H1 (cell line): ENCODE results near the gene ME3. TPM values are rescaled to one million over a fixed set of nuclear protein-coding genes. Genes with fewer than 3 reads are reported as not detected.
A peak's percentile ranks its signal among the peaks of the same experiment; 100 is the strongest.

Source experiments
- CTCF ChIA-PET: fragments of 300-600 bp; sonication (Branson Sonifier 250); formaldehyde crosslinking; loops from one replicate; lab custom pipeline; 2021; ENCODE audit not compliant: partially characterized antibody; lab: Charles Lee
- POLR2A ChIA-PET: fragments of 300-600 bp; sonication (Branson Sonifier 250); formaldehyde crosslinking; loops from one replicate; lab custom pipeline; 2021; ENCODE audit warnings: inconsistent platforms; ENCODE audit not compliant: partially characterized antibody; lab: Charles Lee
- DNase-seq, 2 experiments: peaks; one replicate each; pipeline versions ENCODE4 v3.0.0 to v3.0.0-alpha.2; 2010 to 2022; ENCODE audit warnings: low spot score in 2 of 2, low read depth in 1 of 2, mixed read lengths in 1 of 2
- FAIRE-seq: peaks from 2 replicates; lab custom pipeline; 2011; peaks lifted over from hg19 to GRCh38; lab: Jason Lieb, UNC
- H2AFZ ChIP-seq: 2 replicates; pipeline ENCODE4 v1.8.1; 2012; ENCODE audit warnings: low read length, inconsistent platforms
- H2AK5ac ChIP-seq: 2 replicates; pipeline ENCODE4 v1.6.1; 2013; ENCODE audit warnings: low read depth, low read length
- H2BK120ac ChIP-seq: replicated peaks from 2 replicates; pipeline ENCODE3; 2013; ENCODE audit warnings: low read depth, low read length, inconsistent platforms
- H2BK12ac ChIP-seq: 2 replicates; pipeline ENCODE4 v1.6.1; 2013; ENCODE audit warnings: low read depth, low read length
- H2BK15ac ChIP-seq: 2 replicates; pipeline ENCODE4 v1.6.1; 2013; ENCODE audit warnings: low read length
- H2BK20ac ChIP-seq: 2 replicates; pipeline ENCODE4 v1.6.1; 2013; ENCODE audit warnings: low read length
- H2BK5ac ChIP-seq: 2 replicates; pipeline ENCODE4 v1.6.1; 2013; ENCODE audit warnings: low read depth, low read length
- H3K14ac ChIP-seq: 2 replicates; pipeline ENCODE4 v1.6.1; 2013; ENCODE audit warnings: inconsistent platforms; ENCODE audit not compliant: insufficient read length
- H3K18ac ChIP-seq: 2 replicates; pipeline ENCODE4 v1.6.1; 2013; ENCODE audit warnings: low read length; ENCODE audit errors: extremely low read depth
- H3K23ac ChIP-seq: 2 replicates; pipeline ENCODE4 v1.6.1; 2013; ENCODE audit warnings: inconsistent platforms; ENCODE audit not compliant: insufficient read length
- H3K23me2 ChIP-seq: 2 replicates; pipeline ENCODE4 v1.6.1; 2013; ENCODE audit warnings: low read depth, low read length
- H3K27ac ChIP-seq: 2 replicates; pipeline ENCODE4 v1.6.1; 2011; ENCODE audit warnings: low read depth, low read length, inconsistent platforms
- H3K27me3 ChIP-seq, 4 experiments: replicated peaks in 1 of 4; 1 replicate in 1 of 4; 2 replicates in 3 of 4; pipeline versions ENCODE4 v1.6.1 to v1.8.1; 2011 to 2013; ENCODE audit warnings: low read length in 3 of 4, mild to moderate bottlenecking in 3 of 4, inconsistent platforms in 2 of 4, mixed read lengths in 2 of 4, moderate library complexity in 1 of 4; ENCODE audit not compliant: control insufficient read depth in 3 of 4, insufficient read depth in 3 of 4; ENCODE audit errors: extremely low read depth in 1 of 4
- H3K36me3 ChIP-seq, 4 experiments: 2 replicates each; pipeline versions ENCODE4 v1.6.1 to v1.8.1; 2011 to 2013; ENCODE audit warnings: mild to moderate bottlenecking in 4 of 4, low read length in 3 of 4, moderate library complexity in 2 of 4, control low read depth in 1 of 4, inconsistent platforms in 1 of 4; ENCODE audit not compliant: insufficient read depth in 4 of 4, control insufficient read depth in 2 of 4
- H3K4ac ChIP-seq: replicated peaks from 2 replicates; pipeline ENCODE3; 2013; ENCODE audit warnings: low read length, low read depth, mixed read lengths, inconsistent platforms; ENCODE audit not compliant: insufficient read length
- H3K4me1 ChIP-seq, 4 experiments: replicated peaks in 1 of 4; 1 replicate in 1 of 4; 2 replicates in 3 of 4; pipeline versions ENCODE4 v1.6.1 to v1.8.1; 2011 to 2013; ENCODE audit warnings: low read length in 3 of 4, inconsistent platforms in 2 of 4, mixed read lengths in 1 of 4; ENCODE audit not compliant: insufficient read depth in 4 of 4, control insufficient read depth in 3 of 4
- H3K4me2 ChIP-seq, 2 experiments: 2 replicates each; pipeline versions ENCODE4 v1.6.1 to v1.8.1; 2011 to 2013; ENCODE audit warnings: low read depth in 2 of 2, low read length in 2 of 2, control low read depth in 1 of 2, inconsistent platforms in 1 of 2, mild to moderate bottlenecking in 1 of 2; ENCODE audit not compliant: insufficient read depth in 1 of 2
- H3K4me3 ChIP-seq, 4 experiments: fragments of 200-600, 300-600 bp in 1 of 4; sonication (generic), shearing (Covaris generic), sonication (Bioruptor Twin) in 1 of 4; 2 replicates each; pipeline versions ENCODE4 v1.5.1 to v1.8.1; 2011 to 2016; ENCODE audit warnings: low read length in 4 of 4, low read depth in 3 of 4, control low read depth in 2 of 4, inconsistent platforms in 2 of 4, mild to moderate bottlenecking in 2 of 4, mixed read lengths in 1 of 4, moderate library complexity in 1 of 4; ENCODE audit not compliant: insufficient read depth in 2 of 4; ENCODE audit errors: extremely low read depth in 1 of 4
- H3K56ac ChIP-seq: replicated peaks from 2 replicates; pipeline ENCODE3; 2013; ENCODE audit warnings: low read depth, mild to moderate bottlenecking, mixed read lengths, low read length, inconsistent platforms; ENCODE audit not compliant: insufficient read length
- H3K79me1 ChIP-seq: 2 replicates; pipeline ENCODE4 v1.6.1; 2013; ENCODE audit warnings: low read depth, low read length, control low read depth
- H3K79me2 ChIP-seq, 2 experiments: 2 replicates each; pipeline versions ENCODE4 v1.6.1 to v1.8.1; 2012 to 2013; ENCODE audit warnings: low read length in 2 of 2, mild to moderate bottlenecking in 2 of 2, inconsistent platforms in 1 of 2; ENCODE audit not compliant: insufficient read depth in 2 of 2, control insufficient read depth in 1 of 2
- H3K9ac ChIP-seq, 4 experiments: replicated peaks in 1 of 4; 1 replicate in 1 of 4; 2 replicates in 3 of 4; pipeline versions ENCODE4 v1.6.1 to v1.8.1; 2011 to 2013; ENCODE audit warnings: low read depth in 3 of 4, low read length in 3 of 4, control low read depth in 2 of 4, mild to moderate bottlenecking in 2 of 4, moderate library complexity in 2 of 4, inconsistent platforms in 1 of 4; ENCODE audit errors: extremely low read depth in 1 of 4
- H3K9me3 ChIP-seq, 2 experiments: 2 replicates each; pipeline versions ENCODE4 v1.6.1 to v1.8.1; 2012 to 2013; ENCODE audit warnings: mild to moderate bottlenecking in 2 of 2, moderate library complexity in 2 of 2, control low read depth in 1 of 2, inconsistent platforms in 1 of 2, low read depth in 1 of 2, low read length in 1 of 2, mixed read lengths in 1 of 2; ENCODE audit not compliant: insufficient read depth in 2 of 2
- H4K20me1 ChIP-seq, 2 experiments: replicated peaks in 1 of 2; 2 replicates each; pipeline versions ENCODE3 to v1.8.1; 2011 to 2013; ENCODE audit warnings: inconsistent platforms in 2 of 2, low read length in 2 of 2, mild to moderate bottlenecking in 1 of 2; ENCODE audit not compliant: insufficient read depth in 2 of 2, control insufficient read depth in 1 of 2
- H4K5ac ChIP-seq: 2 replicates; pipeline ENCODE4 v1.6.1; 2013; ENCODE audit warnings: low read length, low read depth, mixed read lengths, inconsistent platforms; ENCODE audit not compliant: insufficient read length
- H4K8ac ChIP-seq: 2 replicates; pipeline ENCODE4 v1.8.0; 2013; ENCODE audit warnings: mild to moderate bottlenecking, moderate library complexity, low read length, inconsistent platforms; ENCODE audit not compliant: insufficient read depth; ENCODE audit errors: extremely low read depth
- H4K91ac ChIP-seq: replicated peaks from 2 replicates; pipeline ENCODE3; 2013; ENCODE audit warnings: low read length, mixed read lengths, inconsistent platforms; ENCODE audit not compliant: insufficient read length
- CTCF ChIP-seq, 3 experiments: IDR thresholded peaks; 1 replicate in 2 of 3; 2 replicates in 1 of 3; pipeline versions ENCODE4 v1.5.1 to v1.6.1; 2011; ENCODE audit warnings: low read length in 3 of 3, mild to moderate bottlenecking in 3 of 3, inconsistent platforms in 2 of 3, low read depth in 1 of 3, moderate library complexity in 1 of 3; ENCODE audit not compliant: insufficient read depth in 1 of 3; ENCODE audit errors: control extremely low read depth in 1 of 3
- EP300 ChIP-seq, 2 experiments: IDR thresholded peaks; 1 replicate in 1 of 2; 2 replicates in 1 of 2; pipeline ENCODE4 v1.6.1; 2011 to 2012; ENCODE audit warnings: low read depth in 2 of 2, low read length in 2 of 2, mild to moderate bottlenecking in 2 of 2, borderline replicate concordance in 1 of 2, inconsistent platforms in 1 of 2, moderate library complexity in 1 of 2
- RAD21 ChIP-seq, 2 experiments: IDR thresholded peaks in 1 of 2; conservative IDR thresholded peaks in 1 of 2; 2 replicates each; pipeline ENCODE4 v1.6.1; 2011; ENCODE audit warnings: low read depth in 2 of 2, low read length in 2 of 2, improper control_type of control experiment in 1 of 2, inconsistent platforms in 1 of 2, mild to moderate bottlenecking in 1 of 2, moderate library complexity in 1 of 2
- WGBS, 2 experiments: shearing (Covaris generic) in 1 of 2; methylation state at CpG; one replicate each; pipeline versions ENCODE4 v1.1.6 to v1.1.7; 2013 to 2015; ENCODE audit warnings: low lambda C conversion rate in 2 of 2, mixed read lengths in 2 of 2, inconsistent platforms in 1 of 2, low coverage in 1 of 2, missing lambda C conversion rate in 1 of 2; ENCODE audit not compliant: insufficient replicate concordance in 2 of 2, insufficient coverage in 1 of 2, insufficient read length in 1 of 2; ENCODE audit errors: extremely low coverage in 1 of 2, missing lambda C conversion rate in 1 of 2; 5-methylcytosine and 5-hydroxymethylcytosine counted together
- polyA plus RNA-seq, 7 experiments: library from polyadenylated mRNA; depleted of rRNA in 3 of 7; stranded (reverse) in 5 of 7; unstranded in 2 of 7; fragments of >200 nt in 5 of 7; fragments of 200-250 nt in 2 of 7; gene quantifications; 1 replicate in 5 of 7; 2 replicates in 1 of 7; 4 replicates in 1 of 7; pipeline versions ENCODE4 v1.2.1 to v1.2.3, GENCODE V29; 2011 to 2013; ENCODE audit warnings: missing spikeins in 2 of 7, mixed read lengths in 2 of 7
- total RNA-seq: library from RNA; stranded (reverse); fragmentation: NEBNext Ultra II Directional; extraction: Animal tissue kit (Norgen Biotek cat#: 25700); gene quantifications from 2 replicates; pipeline ENCODE4 v1.2.1, GENCODE V29; 2021

The ME3 gene
- total and polyA plus RNA-seq, 2 of the 8 experiments (the other 6 are each of a cell fraction or from before 2014, with no cell fraction given) = 1.5 to 2.8 TPM

- DNase-seq = no peak
- no peak overlapping the region for H3K4me3 ChIP-seq
Measured at GRCh38 chr11:86418917-86419316, 253.5 kb downstream of the ME3 start.

More at GRCh38 chr11:86418917-86419316, 253.5 kb downstream of the ME3 start:
- Histone ChIP-seq H3K4me2 (no peak overlapping the region), H3K14ac (no peak overlapping the region), H2AK5ac (no peak overlapping the region), H3K79me1 (no peaks in the 10 kb centered on the region), H2AFZ (no peak overlapping the region), H3K36me3 (no peaks in the 10 kb centered on the region), H2BK20ac (no peak overlapping the region), H3K23me2 (no peaks in the 10 kb centered on the region), H3K56ac (no peak overlapping the region), H3K79me2 (no peaks in the 10 kb centered on the region), H2BK15ac (no peak overlapping the region), H3K4me1 (no peaks in the 10 kb centered on the region), H4K91ac (no peak overlapping the region), H3K18ac (no peak overlapping the region), H3K4ac (no peak overlapping the region), H4K8ac (no peak overlapping the region), H2BK12ac (no peak overlapping the region), H3K9ac (no peak overlapping the region), H2BK120ac (no peak overlapping the region), H3K27ac (no peak overlapping the region), H3K27me3 (no peaks in the 10 kb centered on the region), H4K5ac (no peak overlapping the region), H4K20me1 (no peaks in the 10 kb centered on the region), H3K23ac (no peak overlapping the region), H3K9me3 (no peaks in the 10 kb centered on the region), H2BK5ac (no peak overlapping the region)
- WGBS, 2 experiments = 68% methylated on average over 2 of the region's 2 CpGs; no CpG with 5 or more reads in 1 of the 2 experiments
- TF ChIP-seq CTCF (IDR thresholded peaks at IDR 0.05; ENCODE audit: control extremely low read depth in 1 of 3, insufficient read depth in 1 of 3, low read depth in 1 of 3, low read length in 3 of 3) = peak in 2 of 3 experiments; percentile 43 to 44; a peak in 3 of 4 replicates
- no peak for TF ChIP-seq EP300 (IDR thresholded peaks at IDR 0.05; ENCODE audit: borderline replicate concordance in 1 of 2, low read depth in 2 of 2, low read length in 2 of 2)
- TF ChIP-seq RAD21 (IDR thresholded peaks at IDR 0.05 in 1 of 2, conservative IDR thresholded peaks at IDR 0.05 in 1 of 2; ENCODE audit: low read depth in 2 of 2, low read length in 2 of 2) = peak; percentile 63 to 67
- ChIA-PET POLR2A (no interaction called here), CTCF (interaction anchor here (0.6 to 1.8 kb wide), 16 partner anchors 10 to 520 kb away, joined by 3 to 18 read pairs (median 3); no protein-coding TSS in a partner anchor)
- FAIRE-seq = peak; percentile 65
